MM.1S (cell line): ENCODE data around the gene C2CD2.

ENCODE experiments used
- DNase-seq: peaks from one replicate; pipeline ENCODE4 v3.0.0-alpha.2; 2015
- H2AFZ ChIP-seq: fragments of 300-600 bp; sonication (generic); 2 replicates; pipeline ENCODE4 v1.6.0; 2016; ENCODE audit warnings: antibody characterized with exemption, low read length
- H3F3A ChIP-seq: fragments of 300-600 bp; sonication (generic); 2 replicates; pipeline ENCODE4 v1.6.1; 2016; ENCODE audit warnings: mild to moderate bottlenecking, antibody characterized with exemption, low read length, moderate library complexity, mixed read lengths; ENCODE audit not compliant: insufficient read depth
- H3K27ac ChIP-seq: fragments of 300-600 bp; sonication (generic); 2 replicates; pipeline ENCODE4 v1.5.1; 2016; ENCODE audit warnings: mild to moderate bottlenecking, low read length
- H3K27me3 ChIP-seq: fragments of 300-600 bp; sonication (generic); replicated peaks from 2 replicates; pipeline ENCODE4 v1.6.0; 2016; ENCODE audit warnings: low read length; ENCODE audit not compliant: insufficient read depth
- H3K36me3 ChIP-seq: fragments of 300-600 bp; sonication (generic); replicated peaks from 2 replicates; pipeline ENCODE4 v1.6.1; 2016; ENCODE audit warnings: mild to moderate bottlenecking, low read length, mixed read lengths; ENCODE audit not compliant: insufficient read depth
- H3K4me1 ChIP-seq: fragments of 300-600 bp; sonication (generic); 2 replicates; pipeline ENCODE4 v1.6.1; 2016; ENCODE audit warnings: low read length, mixed read lengths
- H3K4me2 ChIP-seq: fragments of 300-600 bp; sonication (generic); 2 replicates; pipeline ENCODE4 v1.6.0; 2016; ENCODE audit warnings: low read depth, low read length
- H3K4me3 ChIP-seq: fragments of 300-600 bp; sonication (generic); 2 replicates; pipeline ENCODE4 v1.5.1; 2016; ENCODE audit warnings: low read length, mixed read lengths
- H3K79me2 ChIP-seq: fragments of 300-600 bp; sonication (generic); 2 replicates; pipeline ENCODE4 v1.6.1; 2016; ENCODE audit warnings: mixed run types, low read length, mixed read lengths
- H3K9ac ChIP-seq: fragments of 300-600 bp; sonication (generic); 2 replicates; pipeline ENCODE4 v1.6.1; 2016; ENCODE audit warnings: low read length, mixed read lengths
- H3K9me2 ChIP-seq: fragments of 300-600 bp; sonication (generic); replicated peaks from 2 replicates; pipeline ENCODE4 v1.6.1; 2016; ENCODE audit warnings: mild to moderate bottlenecking, low read length, mixed read lengths; ENCODE audit not compliant: insufficient read depth
- H3K9me3 ChIP-seq: fragments of 300-600 bp; sonication (generic); replicated peaks from 2 replicates; pipeline ENCODE4 v1.6.1; 2016; ENCODE audit warnings: mild to moderate bottlenecking, low read length, mixed read lengths; ENCODE audit not compliant: insufficient read depth
- H4K20me1 ChIP-seq: fragments of 300-600 bp; sonication (generic); 2 replicates; pipeline ENCODE4 v1.6.1; 2016; ENCODE audit warnings: mild to moderate bottlenecking, low read length, moderate library complexity, mixed read lengths; ENCODE audit not compliant: insufficient read depth
- CTCF ChIP-seq: fragments of 300-600 bp; sonication (generic); IDR thresholded peaks from 2 replicates; pipeline ENCODE4 v1.5.1; 2016; ENCODE audit warnings: antibody characterized with exemption, low read length, mixed read lengths
- EZH2 ChIP-seq: fragments of 300-600 bp; sonication (generic); optimal IDR thresholded peaks from 2 replicates; pipeline ENCODE3; 2017; ENCODE audit warnings: low read depth, mild to moderate bottlenecking, antibody characterized with exemption, low read length, mixed read lengths
- EZH2phosphoT487 ChIP-seq: fragments of 300-600 bp; sonication (generic); IDR thresholded peaks from 2 replicates; pipeline ENCODE4 v1.6.1; 2018; ENCODE audit warnings: antibody characterized with exemption, low read length

C2CD2 gene

GRCh38 chr21:41856572-41856971 is 97.2 kb downstream of the C2CD2 start:
- H3K27me3 ChIP-seq, result no peaks in the 10 kb centered on the region
- peaks cover 14% of the 10 kb centered on the region; the same call in 1 of the 2 replicates for H3K79me2 ChIP-seq
- H3K27ac ChIP-seq, result no peak overlapping the region
- no peak overlapping the region for H3K9ac ChIP-seq
- no peaks in the 10 kb centered on the region for H4K20me1 ChIP-seq
- H3K9me2 ChIP-seq, result no peaks in the 10 kb centered on the region
- TF ChIP-seq EZH2phosphoT487, result no peak
- no peak for TF ChIP-seq EZH2
- TF ChIP-seq CTCF, result no peak
- H3F3A ChIP-seq, result no peaks in the 10 kb centered on the region
- H3K9me3 ChIP-seq, result no peaks in the 10 kb centered on the region
- 0 out of 2 replicates have a peak, but pooled peaks cover under 1% of the 10 kb centered on the region for H3K4me1 ChIP-seq
- no peaks in the 10 kb centered on the region for H3K36me3 ChIP-seq
- H3K4me3 ChIP-seq, result no peak overlapping the region
- no peak overlapping the region for H3K4me2 ChIP-seq
- no peak for DNase-seq
- H2AFZ ChIP-seq, result no peak overlapping the region

GRCh38 chr21:41854426-41854995 is 99.3 kb downstream of the C2CD2 start:
- no peak for DNase-seq
- no peaks in the 10 kb centered on the region for H3K27me3 ChIP-seq
- H3K9ac ChIP-seq, result no peak overlapping the region
- no peak overlapping the region for H3K4me3 ChIP-seq
- no peaks in the 10 kb centered on the region for H3F3A ChIP-seq
- peaks cover under 1% of the 10 kb centered on the region; the same call in 1 of the 2 replicates for H3K79me2 ChIP-seq
- H2AFZ ChIP-seq, result no peak overlapping the region
- no peaks in the 10 kb centered on the region for H3K9me3 ChIP-seq
- H3K4me1 ChIP-seq, result no peaks in the 10 kb centered on the region
- no peaks in the 10 kb centered on the region for H3K36me3 ChIP-seq
- no peaks in the 10 kb centered on the region for H4K20me1 ChIP-seq
- H3K4me2 ChIP-seq, result no peak overlapping the region
- no peak for TF ChIP-seq EZH2
- TF ChIP-seq CTCF, result no peak
- no peak for TF ChIP-seq EZH2phosphoT487
- no peaks in the 10 kb centered on the region for H3K9me2 ChIP-seq
- no peak overlapping the region for H3K27ac ChIP-seq

- Histone ChIP-seq H4K20me1 (no peaks in the 10 kb centered on the region), H2AFZ (no peak overlapping the region), H3K9me3 (no peaks in the 10 kb centered on the region), H3K9me2 (no peaks in the 10 kb centered on the region), H3K36me3 (no peaks in the 10 kb centered on the region), H3K4me1 (no peaks in the 10 kb centered on the region), H3K9ac (no peak overlapping the region), H3K4me2 (no peak overlapping the region), H3K79me2 (no peaks in the 10 kb centered on the region), H3K27ac (no peak overlapping the region), H3F3A (no peaks in the 10 kb centered on the region), H3K27me3 (no peaks in the 10 kb centered on the region), H3K4me3 (no peak overlapping the region)
- no peak for TF ChIP-seq EZH2phosphoT487
- no peak for TF ChIP-seq CTCF
- TF ChIP-seq EZH2, result no peak
- DNase-seq, result no peak
These were observed 100.9 kb downstream of the C2CD2 start for GRCh38 chr21:41852929-41853320.
